Measurements from ENCODE around the gene ADSS1. TPM values are rescaled to one million over a fixed set of nuclear protein-coding genes. Genes with fewer than 3 reads are reported as not detected.
A peak's percentile ranks its signal among the peaks of the same experiment; 100 is the strongest.

The ADSS1 gene
- total RNA-seq, 1 experiment from 2014 or later: 3.2 TPM

DNA sequence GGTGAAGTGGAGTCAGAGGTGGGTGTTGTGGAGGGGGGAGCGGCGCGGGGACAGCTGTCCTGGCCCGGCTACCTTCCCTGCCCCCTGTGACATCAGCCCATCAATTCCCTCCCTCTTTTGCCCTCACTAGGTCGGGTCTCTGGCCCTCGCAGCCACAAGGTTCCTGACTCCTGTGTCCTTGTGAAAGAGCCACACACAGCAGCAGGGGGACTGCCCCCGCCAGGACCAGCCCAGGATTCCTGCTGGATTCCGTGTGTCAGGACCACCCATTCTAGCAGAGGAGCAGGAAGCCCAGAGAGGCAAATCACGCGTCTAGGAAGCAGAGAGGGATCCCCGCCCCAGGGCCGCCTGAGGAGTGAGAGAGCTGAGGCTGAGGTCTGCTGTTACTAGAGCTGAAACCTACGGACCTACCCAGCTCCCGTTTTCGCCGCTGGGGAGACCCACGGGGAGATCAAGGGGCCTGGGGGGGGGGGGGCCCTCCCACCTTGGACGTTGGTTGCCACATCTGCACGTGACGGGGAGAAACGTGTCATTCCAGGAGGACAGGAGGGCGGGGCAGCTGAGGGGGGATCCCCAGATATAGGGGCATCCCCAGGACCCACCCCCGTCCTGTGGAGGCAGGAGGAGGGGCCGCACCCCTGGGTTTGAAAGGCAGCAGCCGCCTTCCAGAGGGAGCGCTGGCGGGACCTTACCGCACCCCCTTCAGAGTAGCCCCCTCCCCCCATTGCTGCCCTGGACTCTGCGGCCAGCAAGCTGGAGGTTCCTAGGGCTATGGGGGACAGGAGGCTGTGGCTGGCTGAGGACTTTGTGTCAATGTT lies 47.1 kb upstream of the ADSS1 start:
- Mint-ChIP-seq H3K36me3 (ENCODE audit: insufficient read depth, unreplicated experiment) (no peaks in the 10 kb centered on the region), H3K27ac (ENCODE audit: unreplicated experiment) (peak overlapping the region; percentile 65), H3K9me3 (ENCODE audit: unreplicated experiment) (no peaks in the 10 kb centered on the region), H3K4me1 (ENCODE audit: low read depth, unreplicated experiment) (peaks cover 26% of the 10 kb centered on the region), H3K4me3 (ENCODE audit: unreplicated experiment) (peak overlapping the region; percentile 80), H3K27me3 (ENCODE audit: insufficient read depth, unreplicated experiment) (no peaks in the 10 kb centered on the region)
- H3K9me3 ChIP-seq: no peaks in the 10 kb centered on the region
- POLR2A ChIA-PET: interaction anchor here (1.0 to 2.2 kb wide), 4 partner anchors 11 to 76 kb away, joined by 3 to 23 read pairs (median 8); partner anchors contain the start of gene SIVA1
- no TSS peak for BruUV-seq (replicated peaks)
- DNase-seq: no peak
- peak overlapping the region; percentile 66 for H3K4me3 ChIP-seq (ENCODE audit: low read depth, low read length)
- H3K4me1 ChIP-seq: peaks cover 52% of the 10 kb centered on the region
- CTCF ChIA-PET: interaction anchor here (1.2 to 1.6 kb wide), 4 partner anchors 11 to 47 kb away, joined by 3 to 7 read pairs (median 4); partner anchors contain the start of gene ADSS1
- H3K27me3 ChIP-seq (replicated peaks; ENCODE audit: control insufficient read depth, insufficient read depth, low read length): no peaks in the 10 kb centered on the region
- intact Hi-C loops (cut with micrococcal nuclease; ENCODE audit: unreplicated experiment): no loop called here
- no peaks in the 10 kb centered on the region for H3K36me3 ChIP-seq (ENCODE audit: control insufficient read depth, insufficient read depth, low read length)
- no peak for TF ChIP-seq CTCF (IDR thresholded peaks at IDR 0.05; ENCODE audit: insufficient read depth in 1 of 2, low read depth in 1 of 2, low read length in 1 of 2, severe bottlenecking in 1 of 2, unreplicated experiment in 1 of 2)

- peak; percentile 72 to 75 for DNase-seq
- TF ChIP-seq CTCF (IDR thresholded peaks at IDR 0.05; ENCODE audit: insufficient read depth in 1 of 2, low read depth in 1 of 2, low read length in 1 of 2, severe bottlenecking in 1 of 2, unreplicated experiment in 1 of 2): no peak
- H3K27me3 Mint-ChIP-seq (ENCODE audit: insufficient read depth, unreplicated experiment): no peaks in the 10 kb centered on the region
- H3K36me3 Mint-ChIP-seq (ENCODE audit: insufficient read depth, unreplicated experiment): no peaks in the 10 kb centered on the region
- peak overlapping the region; percentile 93 for H3K27ac Mint-ChIP-seq (ENCODE audit: unreplicated experiment)
- BruUV-seq (replicated peaks): TSS peak; percentile 86
- no peaks in the 10 kb centered on the region for H3K27me3 ChIP-seq (replicated peaks; ENCODE audit: control insufficient read depth, insufficient read depth, low read length)
- H3K4me1 ChIP-seq: peaks cover 60% of the 10 kb centered on the region
- peaks cover 31% of the 10 kb centered on the region for H3K4me1 Mint-ChIP-seq (ENCODE audit: low read depth, unreplicated experiment)
- H3K36me3 ChIP-seq (ENCODE audit: control insufficient read depth, insufficient read depth, low read length): no peaks in the 10 kb centered on the region
- intact Hi-C loops (cut with micrococcal nuclease; ENCODE audit: unreplicated experiment): no loop called here
- H3K4me3 Mint-ChIP-seq (ENCODE audit: unreplicated experiment): peak overlapping the region; percentile 80
- no peaks in the 10 kb centered on the region for H3K9me3 ChIP-seq
- peak overlapping the region; percentile 66 for H3K4me3 ChIP-seq (ENCODE audit: low read depth, low read length)
- H3K9me3 Mint-ChIP-seq (ENCODE audit: unreplicated experiment): no peaks in the 10 kb centered on the region
- ChIA-PET POLR2A (interaction anchor here (0.7 to 2.2 kb wide), 5 partner anchors 10 to 92 kb away, joined by 3 to 23 read pairs (median 8); partner anchors contain the start of gene SIVA1), CTCF (interaction anchor here (0.7 to 1.6 kb wide), 6 partner anchors 10 to 75 kb away, joined by 3 to 10 read pairs (median 4); partner anchors contain the start of genes ADSS1 and SIVA1)
Measured at GRCh38 chr14:104677512-104678332, 46.3 kb upstream of the ADSS1 start.

DNA sequence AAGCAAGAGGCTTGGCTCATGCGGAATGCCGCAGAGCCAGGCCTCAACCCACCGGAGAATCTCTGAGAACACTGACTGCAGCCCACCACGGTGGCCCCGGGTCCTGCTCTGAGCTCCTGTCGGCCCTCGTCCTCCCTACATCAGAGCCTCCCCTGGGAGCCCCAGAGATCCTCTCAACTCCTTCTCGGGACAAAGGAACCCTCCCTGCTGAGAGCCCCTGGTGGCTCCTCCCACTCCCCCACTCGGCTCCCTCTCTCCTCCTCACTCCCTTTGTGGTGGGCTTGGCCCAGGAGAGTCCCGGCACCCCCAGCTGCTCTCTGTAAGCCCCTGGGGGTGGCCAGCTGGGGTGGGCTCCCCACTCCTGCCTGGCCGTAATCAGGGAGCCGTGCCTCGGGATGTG lies 45.7 kb upstream of the ADSS1 start:
- ChIA-PET POLR2A (interaction anchor here (0.7 to 2.2 kb wide), 2 partner anchors 10 to 92 kb away, joined by 3 to 23 read pairs; no protein-coding TSS in a partner anchor), CTCF (interaction anchor here (0.7 to 1.6 kb wide), 6 partner anchors 10 to 74 kb away, joined by 3 to 10 read pairs (median 4); partner anchors contain the start of genes ADSS1 and SIVA1)
- peaks cover 64% of the 10 kb centered on the region for H3K4me1 ChIP-seq
- H3K27me3 ChIP-seq (replicated peaks; ENCODE audit: control insufficient read depth, insufficient read depth, low read length): no peaks in the 10 kb centered on the region
- BruUV-seq (replicated peaks): TSS peak; percentile 72
- intact Hi-C loops (cut with micrococcal nuclease; ENCODE audit: unreplicated experiment): no loop called here
- H3K36me3 ChIP-seq (ENCODE audit: control insufficient read depth, insufficient read depth, low read length): no peaks in the 10 kb centered on the region
- TF ChIP-seq CTCF (IDR thresholded peaks at IDR 0.05; ENCODE audit: insufficient read depth in 1 of 2, low read depth in 1 of 2, low read length in 1 of 2, severe bottlenecking in 1 of 2, unreplicated experiment in 1 of 2): no peak
- no peaks in the 10 kb centered on the region for H3K9me3 ChIP-seq
- H3K4me3 ChIP-seq (ENCODE audit: low read depth, low read length): peak overlapping the region; percentile 66
- peaks cover 36% of the 10 kb centered on the region for H3K4me1 Mint-ChIP-seq (ENCODE audit: low read depth, unreplicated experiment)
- H3K27me3 Mint-ChIP-seq (ENCODE audit: insufficient read depth, unreplicated experiment): no peaks in the 10 kb centered on the region
- H3K27ac Mint-ChIP-seq (ENCODE audit: unreplicated experiment): peak overlapping the region; percentile 93
- no peaks in the 10 kb centered on the region for H3K9me3 Mint-ChIP-seq (ENCODE audit: unreplicated experiment)
- H3K36me3 Mint-ChIP-seq (ENCODE audit: insufficient read depth, unreplicated experiment): no peaks in the 10 kb centered on the region
- no peak for DNase-seq
- H3K4me3 Mint-ChIP-seq (ENCODE audit: unreplicated experiment): peak overlapping the region; percentile 80
